GM21381 (cell line): ENCODE measurements around the gene C17orf114.

Source experiments
- ATAC-seq: cut with Tn5 transposase; IDR thresholded peaks from one replicate; pipeline ENCODE4 v1.9.1; 2021; ENCODE audit warnings: mild to moderate bottlenecking, moderate library complexity; ENCODE audit not compliant: unreplicated experiment

Gene C17orf114

GRCh38 chr17:4823373-4824089 is 21.4 kb upstream of the C17orf114 start:
- no peak for ATAC-seq

GRCh38 chr17:4822835-4823234 is 20.7 kb upstream of the C17orf114 start:
- no peak for ATAC-seq

- ATAC-seq = no peak
Observed at GRCh38 chr17:4818276-4818675, 16.1 kb upstream of the C17orf114 start.

GRCh38 chr17:4816826-4817225 is 14.7 kb upstream of the C17orf114 start:
- no peak for ATAC-seq

GRCh38 chr17:4815043-4815675 is 13.0 kb upstream of the C17orf114 start:
- ATAC-seq = no peak

GRCh38 chr17:4812690-4813089 is 10.6 kb upstream of the C17orf114 start:
- ATAC-seq = no peak

GRCh38 chr17:4811471-4811870 is 9.3 kb upstream of the C17orf114 start:
- no peak for ATAC-seq

GRCh38 chr17:4810696-4811290 is 8.7 kb upstream of the C17orf114 start:
- ATAC-seq = no peak

GRCh38 chr17:4808378-4808767 is 6.2 kb upstream of the C17orf114 start:
- ATAC-seq = no peak

- ATAC-seq = no peak
Observed at GRCh38 chr17:4807605-4808377, 5.7 kb upstream of the C17orf114 start.

- peak; percentile 91 for ATAC-seq
Observed at GRCh38 chr17:4806777-4807604, 4.9 kb upstream of the C17orf114 start, which contains the start of gene PLD2. TSS of gene PLD2 (plus strand) at chr17:4807152. CDS start at chr17:4807773, 621 bp downstream.

- no peak for ATAC-seq
Observed at GRCh38 chr17:4806456-4806776, 4.3 kb upstream of the C17orf114 start.

- ATAC-seq = no peak
Observed at GRCh38 chr17:4800462-4801196, 1.5 kb downstream of the C17orf114 start.

GRCh38 chr17:4796552-4796920 is 5.6 kb downstream of the C17orf114 start:
- ATAC-seq = no peak

GRCh38 chr17:4795168-4795567 is 7.0 kb downstream of the C17orf114 start:
- ATAC-seq = no peak

- ATAC-seq = no peak
Observed at GRCh38 chr17:4790705-4791088, 11.4 kb downstream of the C17orf114 start.

- ATAC-seq = peak; percentile 84
Observed at GRCh38 chr17:4789951-4790704, 12.0 kb downstream of the C17orf114 start.

- no peak for ATAC-seq
Observed at GRCh38 chr17:4789701-4789950, 12.5 kb downstream of the C17orf114 start.

- no peak for ATAC-seq
Observed at GRCh38 chr17:4788807-4789700, 13.1 kb downstream of the C17orf114 start, which contains the start of gene GLTPD2. TSS of gene GLTPD2 (plus strand) at chr17:4788964. CDS start at chr17:4789012, 48 bp downstream.
